CD14-positive monocyte (primary cell): ENCODE data around the gene ARMH3. TPM values are rescaled to one million over a fixed set of nuclear protein-coding genes. Genes with fewer than 3 reads are reported as not detected.

ENCODE experiments used
- DNase-seq, 3 donors: peaks; one replicate each; pipeline ENCODE4 v3.0.0-alpha.2; 2011 to 2022
- H2AFZ ChIP-seq: 2 replicates; pipeline ENCODE4 v1.6.0; 2012; ENCODE audit warnings: mild to moderate bottlenecking, low read depth, low read length, inconsistent platforms; ENCODE audit not compliant: insufficient read depth, poor library complexity, severe bottlenecking
- H3K27ac ChIP-seq, 2 donors: 1 replicate in 1 of 2; 2 replicates in 1 of 2; pipeline ENCODE4 v1.5.1; 2012 to 2013; ENCODE audit warnings: low read length in 2 of 2, control low read depth in 1 of 2, inconsistent platforms in 1 of 2, low read depth in 1 of 2, mild to moderate bottlenecking in 1 of 2
- H3K27me3 ChIP-seq, 2 donors: one replicate each; pipeline versions ENCODE4 v1.6.0 to v1.6.1; 2011 to 2013; ENCODE audit warnings: low read length in 2 of 2; ENCODE audit not compliant: control insufficient read depth in 2 of 2, insufficient read depth in 2 of 2
- H3K36me3 ChIP-seq, 2 donors: replicated peaks in 1 of 2; 1 replicate in 1 of 2; 2 replicates in 1 of 2; pipeline versions ENCODE4 v1.5.1 to v1.6.1; 2012 to 2013; ENCODE audit warnings: low read length in 2 of 2, control low read depth in 1 of 2, inconsistent platforms in 1 of 2, mild to moderate bottlenecking in 1 of 2; ENCODE audit not compliant: insufficient read depth in 2 of 2, control insufficient read depth in 1 of 2
- H3K4me1 ChIP-seq, 2 donors: 1 replicate in 1 of 2; 2 replicates in 1 of 2; pipeline versions ENCODE4 v1.5.1 to v1.6.1; 2012 to 2013; ENCODE audit warnings: low read length in 2 of 2, control low read depth in 1 of 2, inconsistent platforms in 1 of 2, mild to moderate bottlenecking in 1 of 2, moderate library complexity in 1 of 2; ENCODE audit not compliant: insufficient read depth in 2 of 2, control insufficient read depth in 1 of 2
- H3K4me2 ChIP-seq: replicated peaks from 2 replicates; pipeline ENCODE3; 2012; ENCODE audit warnings: low read length, moderate library complexity, mild to moderate bottlenecking; ENCODE audit not compliant: poor library complexity, severe bottlenecking; ENCODE audit errors: extremely low read depth
- H3K4me3 ChIP-seq, 3 experiments: fragments of 200-600 bp in 1 of 3; sonication (generic) in 1 of 3; replicated peaks in 1 of 3; 1 replicate in 2 of 3; 2 replicates in 1 of 3; pipeline ENCODE4 v1.5.1; 2011 to 2013; ENCODE audit warnings: low read length in 3 of 3, mild to moderate bottlenecking in 3 of 3, control low read depth in 2 of 3, low read depth in 2 of 3, inconsistent platforms in 1 of 3, moderate library complexity in 1 of 3
- H3K79me2 ChIP-seq: 2 replicates; pipeline ENCODE4 v1.6.0; 2012; ENCODE audit warnings: mild to moderate bottlenecking, control low read depth, inconsistent platforms, low read length, moderate library complexity; ENCODE audit not compliant: insufficient read depth
- H3K9ac ChIP-seq: 2 replicates; pipeline ENCODE4 v1.6.0; 2017; ENCODE audit warnings: low read length, mild to moderate bottlenecking; ENCODE audit not compliant: insufficient read depth, poor library complexity, severe bottlenecking
- H3K9me3 ChIP-seq, 2 donors: replicated peaks in 1 of 2; 1 replicate in 1 of 2; 2 replicates in 1 of 2; pipeline versions ENCODE4 v1.5.1 to v1.6.1; 2012 to 2013; ENCODE audit warnings: low read length in 2 of 2, control low read depth in 1 of 2; ENCODE audit not compliant: control insufficient read depth in 1 of 2, insufficient read depth in 1 of 2
- H4K20me1 ChIP-seq: 2 replicates; pipeline ENCODE4 v1.6.0; 2012; ENCODE audit warnings: mild to moderate bottlenecking, low read length, control low read depth, moderate library complexity; ENCODE audit not compliant: insufficient read depth
- H3K27ac Mint-ChIP-seq, 7 donors: one replicate each; pipeline ENCODE4 v1.8.0; 2020; ENCODE audit warnings: mild to moderate bottlenecking in 7 of 7, mixed read lengths in 7 of 7, moderate library complexity in 6 of 7, inconsistent platforms in 2 of 7
- H3K27me3 Mint-ChIP-seq, 3 donors: one replicate each; pipeline ENCODE4 v1.8.0; 2021 to 2022; ENCODE audit warnings: low read depth in 3 of 3, mild to moderate bottlenecking in 3 of 3, mixed read lengths in 3 of 3, moderate library complexity in 3 of 3, inconsistent platforms in 1 of 3
- H3K36me3 Mint-ChIP-seq, 2 donors: one replicate each; pipeline ENCODE4 v1.8.0; 2020; ENCODE audit warnings: mixed read lengths in 2 of 2, inconsistent platforms in 1 of 2, mild to moderate bottlenecking in 1 of 2
- H3K4me1 Mint-ChIP-seq: one replicate; pipeline ENCODE4 v1.8.0; 2020; ENCODE audit warnings: mild to moderate bottlenecking, mixed read lengths
- H3K4me3 Mint-ChIP-seq, 2 donors: one replicate each; pipeline ENCODE4 v1.8.0; 2020; ENCODE audit warnings: mild to moderate bottlenecking in 2 of 2, mixed read lengths in 2 of 2, moderate library complexity in 1 of 2
- H3K9me3 Mint-ChIP-seq, 7 donors: one replicate each; pipeline ENCODE4 v1.8.0; 2020 to 2022; ENCODE audit warnings: mixed read lengths in 7 of 7, mild to moderate bottlenecking in 6 of 7, moderate library complexity in 6 of 7, inconsistent platforms in 2 of 7
- CTCF ChIP-seq: fragments of 200-600 bp; IDR thresholded peaks from one replicate; pipeline ENCODE4 v1.8.0; 2022; ENCODE audit warnings: antibody characterized with exemption, mild to moderate bottlenecking
- WGBS: methylation state at CpG from one replicate; pipeline ENCODE4 v1.1.5; 2013; ENCODE audit warnings: missing lambda C conversion rate; ENCODE audit not compliant: insufficient coverage; 5-methylcytosine and 5-hydroxymethylcytosine counted together
- intact Hi-C, 2 donors: fragments of 100-400 bp; cut with micrococcal nuclease; formaldehyde crosslinking; loops; one replicate each; pipeline versions ENCODE4 v1.15.0 to v1.15.1; 2023
- polyA plus RNA-seq, 3 donors: library from polyadenylated mRNA; depleted of rRNA in 1 of 3; unstranded in 2 of 3; stranded (reverse) in 1 of 3; fragments of 300-500 nt in 2 of 3; fragments of >200 nt in 1 of 3; fragmentation: Illumina TruSeq in 2 of 3; gene quantifications; 1 replicate in 2 of 3; 2 replicates in 1 of 3; pipeline ENCODE4 v1.2.3, GENCODE V29; 2012 to 2021

ARMH3 gene
- polyA plus RNA-seq, 3 donors, result 20.4 to 26.3 (median 22.1) TPM

DNA sequence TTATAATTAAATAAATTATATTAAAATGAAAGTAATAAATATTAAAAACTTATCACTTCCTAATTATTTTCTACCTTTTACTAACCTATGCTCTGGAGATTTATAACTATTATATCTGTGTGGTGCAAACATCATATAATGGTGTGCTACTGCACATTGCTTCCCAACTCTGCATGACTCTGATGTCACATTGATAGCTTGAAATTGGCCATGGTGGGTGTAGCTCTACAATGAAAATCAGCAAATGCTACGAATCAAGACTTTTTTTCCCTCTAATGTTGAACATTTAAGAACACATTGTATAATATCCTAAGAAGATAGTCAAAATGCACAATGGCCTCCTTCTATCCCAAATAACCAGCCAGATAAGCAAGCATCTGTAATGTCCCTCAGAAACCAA lies 99.1 kb downstream of the ARMH3 start:
- peaks cover 57 to 89% of the 10 kb centered on the region in 2 donors for H3K36me3 Mint-ChIP-seq
- H3K27ac Mint-ChIP-seq, result peak overlapping the region in 1 of 7 donors; percentile 17

GRCh38 chr10:101956117-101956516 lies 99.9 kb downstream of the ARMH3 start:
- Histone ChIP-seq H3K9me3 (no peaks in the 10 kb centered on the region), H3K36me3 (peaks cover 44 to 79% of the 10 kb centered on the region in 2 donors), H4K20me1 (peaks cover 14% of the 10 kb centered on the region), H2AFZ (no peak overlapping the region), H3K4me3 (no peak overlapping the region), H3K79me2 (no peaks in the 10 kb centered on the region), H3K27me3 (no peaks in the 10 kb centered on the region), H3K27ac (no peak overlapping the region), H3K9ac (no peak overlapping the region), H3K4me2 (no peak overlapping the region), H3K4me1 (peaks cover 6 to 11% of the 10 kb centered on the region in 2 donors)
- Mint-ChIP-seq H3K27me3 (no peaks in the 10 kb centered on the region), H3K27ac (no peak overlapping the region), H3K36me3 (peaks cover 54 to 87% of the 10 kb centered on the region in 2 donors), H3K9me3 (peaks cover 0 to 1% (median 0%) of the 10 kb centered on the region in 7 donors), H3K4me1 (peaks cover 17% of the 10 kb centered on the region), H3K4me3 (no peak overlapping the region)
- TF ChIP-seq CTCF, result no peak
- WGBS, result 100% methylated on average over 1 of the region's 1 CpG
- intact Hi-C loops, result no loop called here
- no peak for DNase-seq

More for the DNA sequence above, 99.1 kb downstream of the ARMH3 start:
- no peak overlapping the region for H3K4me3 Mint-ChIP-seq
- peaks cover 10% of the 10 kb centered on the region for H4K20me1 ChIP-seq
- H3K9me3 ChIP-seq, result no peaks in the 10 kb centered on the region
- intact Hi-C loops, result no loop called here
- H2AFZ ChIP-seq, result no peak overlapping the region
- TF ChIP-seq CTCF, result no peak
- no peak overlapping the region for H3K4me3 ChIP-seq
- no peak overlapping the region for H3K9ac ChIP-seq
- no peaks in the 10 kb centered on the region for H3K79me2 ChIP-seq
- peaks cover 0 to 1% (median 0%) of the 10 kb centered on the region in 7 donors for H3K9me3 Mint-ChIP-seq
- H3K4me1 Mint-ChIP-seq, result peaks cover 10% of the 10 kb centered on the region
- no peak for DNase-seq
- H3K27ac ChIP-seq, result no peak overlapping the region
- WGBS, result no CpG with 5 or more reads among the region's 1 CpG
- peaks cover under 1 to 3% of the 10 kb centered on the region in 2 donors for H3K4me1 ChIP-seq
- H3K27me3 Mint-ChIP-seq, result no peaks in the 10 kb centered on the region
- H3K36me3 ChIP-seq, result peaks cover 44 to 87% of the 10 kb centered on the region in 2 donors
- no peaks in the 10 kb centered on the region for H3K27me3 ChIP-seq
- no peak overlapping the region for H3K4me2 ChIP-seq
